Chondrocyte (in vitro differentiated cells): ENCODE data around the gene AVL9. TPM values are rescaled to one million over a fixed set of nuclear protein-coding genes. Genes with fewer than 3 reads are reported as not detected.
A peak's percentile ranks its signal among the peaks of the same experiment; 100 is the strongest.

Experiments used
- DNase-seq: peaks from one replicate; pipeline ENCODE4 v3.0.0; 2021; ENCODE audit warnings: mixed read lengths, low spot score
- H3K27ac Mint-ChIP-seq: one replicate; pipeline ENCODE4 v1.8.0; 2021; ENCODE audit warnings: mild to moderate bottlenecking, moderate library complexity, mixed read lengths; ENCODE audit not compliant: unreplicated experiment
- H3K27me3 Mint-ChIP-seq: 2 replicates; pipeline ENCODE4 v1.8.0; 2021; ENCODE audit warnings: low read depth, mixed read lengths
- H3K36me3 Mint-ChIP-seq: 2 replicates; pipeline ENCODE4 v1.8.0; 2021; ENCODE audit warnings: low read depth, mixed read lengths
- H3K4me1 Mint-ChIP-seq: 2 replicates; pipeline ENCODE4 v1.8.0; 2021; ENCODE audit warnings: low read depth, mild to moderate bottlenecking, mixed read lengths
- H3K4me3 Mint-ChIP-seq: one replicate; pipeline ENCODE4 v1.8.0; 2021; ENCODE audit warnings: mild to moderate bottlenecking, moderate library complexity, mixed read lengths; ENCODE audit not compliant: unreplicated experiment
- H3K9me3 Mint-ChIP-seq: 2 replicates; pipeline ENCODE4 v1.8.0; 2021; ENCODE audit warnings: low read depth, mixed read lengths
- CTCF ChIP-seq: fragments of 200-600 bp; sonication (generic); IDR thresholded peaks from 2 replicates; pipeline ENCODE4 v1.5.0; 2021; ENCODE audit warnings: antibody characterized with exemption, mild to moderate bottlenecking, moderate library complexity
- total RNA-seq: library from RNA; stranded (reverse); gene quantifications from 3 replicates; pipeline ENCODE4 v1.2.1, GENCODE V29; 2021

AVL9 gene
- total RNA-seq, 1 donor from 2014 or later = 30.4 TPM

- no peak for TF ChIP-seq CTCF
- H3K36me3 Mint-ChIP-seq = peaks cover 24% of the 10 kb centered on the region
- H3K9me3 Mint-ChIP-seq = no peaks in the 10 kb centered on the region
- H3K4me3 Mint-ChIP-seq = no peak overlapping the region
- H3K4me1 Mint-ChIP-seq = no peaks in the 10 kb centered on the region
- no peak overlapping the region for H3K27ac Mint-ChIP-seq
- DNase-seq = no peak
- H3K27me3 Mint-ChIP-seq = no peaks in the 10 kb centered on the region
Measured at GRCh38 chr7:32577421-32577820, 82.1 kb downstream of the AVL9 start.

DNA sequence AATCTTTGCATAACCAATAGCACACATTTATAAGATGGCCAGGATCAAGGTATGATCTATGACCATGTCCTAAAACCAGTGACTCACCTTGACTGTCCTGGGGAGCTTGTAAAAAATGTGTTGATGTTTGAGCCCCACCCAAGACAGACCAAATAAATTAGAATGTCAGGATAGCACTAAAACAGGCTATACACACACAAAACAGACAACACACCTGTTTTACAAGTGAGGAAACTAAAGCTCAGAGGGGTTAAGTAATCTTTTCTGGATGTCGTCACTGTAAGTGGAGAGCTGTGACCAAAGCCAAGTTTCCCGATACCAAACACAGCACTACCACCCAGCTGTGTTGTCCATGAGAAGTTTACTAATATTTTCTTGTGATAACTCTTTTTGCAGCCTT is 84.5 kb downstream of the AVL9 start:
- H3K36me3 Mint-ChIP-seq = peaks cover 25% of the 10 kb centered on the region
- H3K4me1 Mint-ChIP-seq = peaks cover 4% of the 10 kb centered on the region
- H3K27me3 Mint-ChIP-seq = no peaks in the 10 kb centered on the region
- no peak for DNase-seq
- no peaks in the 10 kb centered on the region for H3K9me3 Mint-ChIP-seq
- no peak overlapping the region for H3K27ac Mint-ChIP-seq
- no peak overlapping the region for H3K4me3 Mint-ChIP-seq
- TF ChIP-seq CTCF = no peak

GRCh38 chr7:32580646-32581045 is 85.4 kb downstream of the AVL9 start:
- peaks cover 10% of the 10 kb centered on the region for H3K4me1 Mint-ChIP-seq
- no peak for TF ChIP-seq CTCF

GRCh38 chr7:32582036-32582435 is 86.7 kb downstream of the AVL9 start:
- DNase-seq = no peak
- no peaks in the 10 kb centered on the region for H3K27me3 Mint-ChIP-seq
- no peak overlapping the region for H3K27ac Mint-ChIP-seq
- no peak for TF ChIP-seq CTCF
- H3K36me3 Mint-ChIP-seq = peaks cover 31% of the 10 kb centered on the region
- H3K4me3 Mint-ChIP-seq = no peak overlapping the region
- no peaks in the 10 kb centered on the region for H3K9me3 Mint-ChIP-seq
- peaks cover 24% of the 10 kb centered on the region for H3K4me1 Mint-ChIP-seq

More at GRCh38 chr7:32580646-32581045, 85.4 kb downstream of the AVL9 start:
- no peak overlapping the region for H3K27ac Mint-ChIP-seq
- H3K9me3 Mint-ChIP-seq = no peaks in the 10 kb centered on the region
- DNase-seq = no peak
- peaks cover 29% of the 10 kb centered on the region for H3K36me3 Mint-ChIP-seq
- no peak overlapping the region for H3K4me3 Mint-ChIP-seq
- no peaks in the 10 kb centered on the region for H3K27me3 Mint-ChIP-seq

- Mint-ChIP-seq H3K9me3 (no peaks in the 10 kb centered on the region), H3K27me3 (no peaks in the 10 kb centered on the region), H3K27ac (peak overlapping the region; percentile 5), H3K36me3 (peaks cover 27% of the 10 kb centered on the region), H3K4me1 (peaks cover 42% of the 10 kb centered on the region), H3K4me3 (no peak overlapping the region)
- no peak for TF ChIP-seq CTCF
- DNase-seq = no peak
Measured at GRCh38 chr7:32583791-32584190, 88.5 kb downstream of the AVL9 start.
